GM18519 (cell line): ENCODE measurements around the gene TEKT5.
"Not testable (repeated sequence)": the region's sequence is repeated elsewhere in the genome, so short reads cannot be mapped to it uniquely, and the experiment has no call there.

Experiments
- ATAC-seq: cut with Tn5 transposase; IDR thresholded peaks from one replicate; pipeline ENCODE4 v1.9.1; 2021; ENCODE audit warnings: mild to moderate bottlenecking, moderate library complexity; ENCODE audit not compliant: unreplicated experiment, low FRiP score

TEKT5 gene

GRCh38 chr16:10638101-10638500, 56.6 kb downstream of the TEKT5 start:
- ATAC-seq: no peak

GRCh38 chr16:10637337-10638037, 57.2 kb downstream of the TEKT5 start:
- ATAC-seq: no peak

- no peak for ATAC-seq
Observed at GRCh38 chr16:10635365-10636021, 59.2 kb downstream of the TEKT5 start.

GRCh38 chr16:10633429-10633828, 61.3 kb downstream of the TEKT5 start:
- ATAC-seq: not testable (repeated sequence)

GRCh38 chr16:10631886-10632285, 62.8 kb downstream of the TEKT5 start:
- ATAC-seq: no peak

GRCh38 chr16:10629592-10629963, 65.2 kb downstream of the TEKT5 start:
- ATAC-seq: no peak

- no peak for ATAC-seq
Observed at GRCh38 chr16:10625595-10626357, 69.0 kb downstream of the TEKT5 start.

- ATAC-seq: no peak
Observed at GRCh38 chr16:10624527-10624926, 70.2 kb downstream of the TEKT5 start.

GRCh38 chr16:10623059-10623458, 71.7 kb downstream of the TEKT5 start:
- no peak for ATAC-seq

- ATAC-seq: no peak
Observed at GRCh38 chr16:10622036-10622921, 72.5 kb downstream of the TEKT5 start.

GRCh38 chr16:10621216-10621949, 73.3 kb downstream of the TEKT5 start:
- ATAC-seq: not testable (repeated sequence)

GRCh38 chr16:10620120-10620519, 74.6 kb downstream of the TEKT5 start:
- ATAC-seq: no peak

GRCh38 chr16:10619271-10619849, 75.4 kb downstream of the TEKT5 start:
- ATAC-seq: no peak

GRCh38 chr16:10618710-10619209, 76.0 kb downstream of the TEKT5 start:
- ATAC-seq: no peak

- ATAC-seq: no peak
Observed at GRCh38 chr16:10617662-10618420, 76.9 kb downstream of the TEKT5 start.

- ATAC-seq: no peak
Observed at GRCh38 chr16:10616756-10617640, 77.7 kb downstream of the TEKT5 start.

GRCh38 chr16:10616419-10616755, 78.3 kb downstream of the TEKT5 start:
- ATAC-seq: no peak

GRCh38 chr16:10614685-10615084, 80.0 kb downstream of the TEKT5 start:
- ATAC-seq: no peak
